Heart left ventricle (tissue), 13 donors: ENCODE measurements around the gene LZTS3.

ENCODE experiments used
- POLR2A ChIP-seq, 2 donors: fragments of 450-650 bp; IDR thresholded peaks; one replicate each; pipeline ENCODE4 v1.6.1; 2017; ENCODE audit warnings: antibody characterized with exemption in 2 of 2, mild to moderate bottlenecking in 2 of 2, moderate library complexity in 2 of 2
- TF ChIP-seq, protein P1 (sequence below), 12 donors: fragments of 200-600 bp; sonication (generic) in 4 of 12; IDR thresholded peaks; one replicate each; pipeline versions ENCODE4 v1.5.0 to v1.8.0; 2018 to 2022; ENCODE audit warnings: antibody characterized with exemption in 12 of 12, mild to moderate bottlenecking in 5 of 12
- donor health status: ischemic (EF 13 %, LVEDD 7.1; RV severe dilation, severe dysfunction).
- donor health status: DM: no; HTN: yes; CAD: no.
- donor health status: DM: no; HTN: no; CAD: no.
- donor health status: ischemic (EF 25% LVEDD 6.9; RV normal size, moderate dysfunction).
- donor health status: ischemic (EF 25% LVEDD 5.7; RV mildly dilated, moderate dysfunction).
- donor health status: ischemic (EF 35%, LVEDD 5.7; RV mildly dilated, moderate dysfunction).
- donor health status: nonischemic (EF 11% LVEDD 7.7; RV severe dilation, severe dysfunction).
- donor health status: DM: yes; HTN: yes; CAD: no.
- donor health status: PGD.
- donor health status: ischemic (EF 29% LVEDD 5.4; RV normal size, mild dysfunction).
- donor health status: nonischemic (EF 23%, LVEDD 6.1; RV moderate dilation, normal function).

DNA sequence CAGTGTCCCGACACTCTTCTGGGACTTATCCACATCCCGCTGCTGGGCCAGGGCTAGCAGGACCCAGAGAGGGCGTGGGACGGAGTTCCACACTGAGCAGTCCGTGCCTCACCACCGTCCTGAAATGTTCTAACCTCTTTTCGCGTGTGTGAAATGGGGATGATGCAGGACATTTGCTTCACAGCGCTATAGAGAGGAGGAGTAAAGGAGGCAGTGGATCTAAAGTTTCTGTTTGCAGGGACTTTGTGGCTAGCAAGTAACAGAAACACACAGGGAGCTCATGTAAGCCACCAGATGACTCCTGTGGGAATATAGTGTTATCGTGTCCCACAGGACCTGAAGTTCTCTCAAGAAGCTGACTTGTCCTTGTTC is 36.6 kb upstream of the LZTS3 start:
- TF ChIP-seq, protein P1, sequence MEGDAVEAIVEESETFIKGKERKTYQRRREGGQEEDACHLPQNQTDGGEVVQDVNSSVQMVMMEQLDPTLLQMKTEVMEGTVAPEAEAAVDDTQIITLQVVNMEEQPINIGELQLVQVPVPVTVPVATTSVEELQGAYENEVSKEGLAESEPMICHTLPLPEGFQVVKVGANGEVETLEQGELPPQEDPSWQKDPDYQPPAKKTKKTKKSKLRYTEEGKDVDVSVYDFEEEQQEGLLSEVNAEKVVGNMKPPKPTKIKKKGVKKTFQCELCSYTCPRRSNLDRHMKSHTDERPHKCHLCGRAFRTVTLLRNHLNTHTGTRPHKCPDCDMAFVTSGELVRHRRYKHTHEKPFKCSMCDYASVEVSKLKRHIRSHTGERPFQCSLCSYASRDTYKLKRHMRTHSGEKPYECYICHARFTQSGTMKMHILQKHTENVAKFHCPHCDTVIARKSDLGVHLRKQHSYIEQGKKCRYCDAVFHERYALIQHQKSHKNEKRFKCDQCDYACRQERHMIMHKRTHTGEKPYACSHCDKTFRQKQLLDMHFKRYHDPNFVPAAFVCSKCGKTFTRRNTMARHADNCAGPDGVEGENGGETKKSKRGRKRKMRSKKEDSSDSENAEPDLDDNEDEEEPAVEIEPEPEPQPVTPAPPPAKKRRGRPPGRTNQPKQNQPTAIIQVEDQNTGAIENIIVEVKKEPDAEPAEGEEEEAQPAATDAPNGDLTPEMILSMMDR (IDR thresholded peaks at IDR 0.05), result no peak
- no peak for TF ChIP-seq POLR2A (IDR thresholded peaks at IDR 0.05)
